RWPE1 (cell line): ENCODE data around the gene METTL6.
"Not testable (repeated sequence)": the region's sequence is repeated elsewhere in the genome, so short reads cannot be mapped to it uniquely, and the experiment has no call there.

Source experiments
- CTCF ChIA-PET: fragments of 350-600 bp; sonication (Branson Sonifier 250); formaldehyde crosslinking; extraction: SDS; loops from one replicate; lab custom pipeline; 2021; lab: Yijun Ruan, JAX
- POLR2A ChIA-PET: fragments of 400-600 bp; formaldehyde crosslinking; extraction: SDS; loops from one replicate; lab custom pipeline; 2020; ENCODE audit warnings: antibody characterized with exemption; ENCODE audit not compliant: low non-redundant PET; lab: Yijun Ruan, JAX
- DNase-seq: peaks from one replicate; pipeline ENCODE4 v3.0.0; 2012; ENCODE audit warnings: low spot score
- H3K27ac ChIP-seq: fragments of 450-650 bp; 2 replicates; pipeline ENCODE4 v1.5.1; 2017
- TF ChIP-seq, protein P1 (sequence below): fragments of 450-650 bp; conservative IDR thresholded peaks from 2 replicates; pipeline ENCODE4 v1.5.1; 2017; ENCODE audit warnings: low read depth, mild to moderate bottlenecking

METTL6 gene

DNA sequence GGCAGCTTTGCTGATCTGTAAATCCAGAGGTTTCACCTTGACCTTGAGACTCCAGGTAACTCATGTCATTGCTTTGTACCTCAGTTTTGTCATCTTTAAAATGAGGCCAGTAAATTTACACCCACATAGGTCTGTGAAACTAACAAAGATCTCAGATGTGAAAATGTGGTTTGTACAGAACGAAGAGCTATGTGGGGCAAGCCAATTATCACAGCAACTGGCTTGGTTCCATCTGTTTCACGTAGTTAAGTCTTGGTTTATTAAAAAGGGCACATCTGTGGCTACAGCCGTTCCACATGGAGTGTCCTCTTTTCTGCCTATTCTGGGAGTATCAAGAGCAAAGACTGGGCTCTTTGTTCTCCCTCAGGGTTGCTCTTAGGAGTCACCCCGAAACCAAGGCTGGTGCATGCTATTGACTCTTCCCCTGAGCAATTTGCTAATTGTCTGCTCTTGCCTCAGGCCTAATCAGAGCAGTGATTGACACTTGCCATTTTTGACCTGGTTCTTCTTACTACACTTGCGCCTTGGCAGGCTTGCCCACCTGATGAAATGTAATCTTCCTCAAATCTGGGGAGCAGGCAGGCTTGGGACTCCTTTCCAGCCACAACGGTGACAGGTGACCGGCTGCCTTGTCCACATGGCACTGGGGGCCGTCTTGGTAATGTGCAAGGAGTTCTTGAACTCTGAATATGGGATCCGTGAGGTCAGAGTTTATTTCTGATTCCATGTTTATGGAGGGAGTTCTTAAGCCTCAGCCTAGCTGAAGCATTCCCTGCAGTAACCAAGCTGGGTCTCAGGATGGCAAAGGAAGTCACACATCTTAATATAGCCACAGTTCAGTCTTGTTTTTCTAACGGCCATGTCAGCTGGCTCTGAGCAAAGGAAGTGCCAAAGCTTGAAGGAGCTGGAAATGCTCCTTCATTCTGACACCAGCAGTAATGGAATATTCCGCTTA, 40.2 kb upstream of the METTL6 start:
- DNase-seq: no peak
- TF ChIP-seq, protein P1, sequence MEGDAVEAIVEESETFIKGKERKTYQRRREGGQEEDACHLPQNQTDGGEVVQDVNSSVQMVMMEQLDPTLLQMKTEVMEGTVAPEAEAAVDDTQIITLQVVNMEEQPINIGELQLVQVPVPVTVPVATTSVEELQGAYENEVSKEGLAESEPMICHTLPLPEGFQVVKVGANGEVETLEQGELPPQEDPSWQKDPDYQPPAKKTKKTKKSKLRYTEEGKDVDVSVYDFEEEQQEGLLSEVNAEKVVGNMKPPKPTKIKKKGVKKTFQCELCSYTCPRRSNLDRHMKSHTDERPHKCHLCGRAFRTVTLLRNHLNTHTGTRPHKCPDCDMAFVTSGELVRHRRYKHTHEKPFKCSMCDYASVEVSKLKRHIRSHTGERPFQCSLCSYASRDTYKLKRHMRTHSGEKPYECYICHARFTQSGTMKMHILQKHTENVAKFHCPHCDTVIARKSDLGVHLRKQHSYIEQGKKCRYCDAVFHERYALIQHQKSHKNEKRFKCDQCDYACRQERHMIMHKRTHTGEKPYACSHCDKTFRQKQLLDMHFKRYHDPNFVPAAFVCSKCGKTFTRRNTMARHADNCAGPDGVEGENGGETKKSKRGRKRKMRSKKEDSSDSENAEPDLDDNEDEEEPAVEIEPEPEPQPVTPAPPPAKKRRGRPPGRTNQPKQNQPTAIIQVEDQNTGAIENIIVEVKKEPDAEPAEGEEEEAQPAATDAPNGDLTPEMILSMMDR: no peak
- H3K27ac ChIP-seq: no peak overlapping the region
- CTCF ChIA-PET: interaction anchor here (0.5 to 0.6 kb wide), 2 partner anchors 46 to 223 kb away, joined by 3 to 4 read pairs; no protein-coding TSS in a partner anchor
- POLR2A ChIA-PET: no interaction called here

- ChIA-PET POLR2A (no interaction called here), CTCF (interaction anchor here (0.7 kb wide), 1 partner anchor 75 kb away, joined by 3 read pairs; no protein-coding TSS in a partner anchor)
- DNase-seq: no peak
- TF ChIP-seq, protein P1: no peak
- no peak overlapping the region for H3K27ac ChIP-seq
Measured at GRCh38 chr3:15465876-15466585, 38.7 kb upstream of the METTL6 start.

DNA sequence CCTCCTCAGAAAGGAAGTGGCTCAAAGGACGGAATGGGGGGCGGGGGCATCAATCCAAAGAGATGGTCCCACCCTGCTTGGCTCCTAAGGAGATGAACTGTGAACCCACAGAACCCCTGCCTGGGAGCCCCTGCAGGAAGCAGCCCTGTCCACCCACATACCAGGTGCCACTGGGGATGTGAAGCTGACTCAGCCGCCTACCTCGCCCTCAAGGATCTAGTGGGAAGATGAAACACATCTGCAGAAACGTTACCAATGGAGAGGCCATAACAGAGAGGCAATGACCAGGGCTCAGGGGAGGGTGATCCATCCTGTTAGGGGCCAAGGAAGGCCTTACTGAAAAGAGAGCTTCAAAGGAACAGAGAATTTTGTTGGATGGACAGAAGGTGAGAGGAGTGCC, 35.1 kb upstream of the METTL6 start:
- ChIA-PET CTCF (no interaction called here), POLR2A (no interaction called here)
- DNase-seq: no peak
- no peak overlapping the region for H3K27ac ChIP-seq
- TF ChIP-seq, protein P1: no peak

- ChIA-PET POLR2A (no interaction called here), CTCF (no interaction called here)
- TF ChIP-seq, protein P1: no peak
- no peak for DNase-seq
- no peak overlapping the region for H3K27ac ChIP-seq
Measured at GRCh38 chr3:15460891-15461531, 33.7 kb upstream of the METTL6 start.

- ChIA-PET CTCF (no interaction called here), POLR2A (no interaction called here)
- H3K27ac ChIP-seq: no peak overlapping the region
- TF ChIP-seq, protein P1: no peak
- DNase-seq: no peak
Measured at GRCh38 chr3:15458212-15458780, 31.0 kb upstream of the METTL6 start.

DNA sequence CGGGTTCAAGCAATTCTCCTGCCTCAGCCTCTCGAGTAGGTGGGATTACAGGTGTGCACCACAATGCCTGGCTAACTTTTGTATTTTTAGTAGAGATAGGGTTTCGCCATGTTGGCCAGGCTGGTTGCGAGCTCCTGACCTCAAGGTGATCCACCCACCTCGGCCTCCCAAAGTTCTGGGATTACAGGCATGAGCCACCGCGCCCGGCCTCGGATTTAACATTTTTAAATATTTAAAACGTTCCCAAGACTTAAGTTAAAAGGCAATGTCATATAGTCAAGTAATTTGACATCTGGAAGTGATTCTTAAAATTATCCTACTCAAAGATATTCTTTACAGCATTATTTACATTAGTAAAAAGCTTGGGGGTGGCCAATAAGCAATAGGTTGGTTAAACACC, 29.6 kb upstream of the METTL6 start:
- CTCF ChIA-PET: not testable (repeated sequence)

More for the DNA sequence above, 29.6 kb upstream of the METTL6 start:
- POLR2A ChIA-PET, H3K27ac ChIP-seq, DNase-seq: not testable (repeated sequence)
